Liver (tissue), 9 donors: ENCODE results near the gene SLC25A21. TPM values are rescaled to one million over a fixed set of nuclear protein-coding genes. Genes with fewer than 3 reads are reported as not detected.

Source experiments
- DNase-seq: peaks from one replicate; pipeline ENCODE4 v3.0.0-alpha.2; 2017; ENCODE audit warnings: low spot score
- H3K27ac ChIP-seq, 2 donors: one replicate each; pipeline ENCODE4 v1.7.0; 2013; ENCODE audit warnings: inconsistent platforms in 2 of 2, low read length in 2 of 2, control low read depth in 1 of 2, low read depth in 1 of 2, mild to moderate bottlenecking in 1 of 2
- H3K27me3 ChIP-seq, 4 donors: one replicate each; pipeline versions ENCODE4 v1.6.1 to v1.7.0; 2013; ENCODE audit warnings: low read length in 3 of 4, inconsistent platforms in 1 of 4, mild to moderate bottlenecking in 1 of 4, moderate library complexity in 1 of 4; ENCODE audit not compliant: control insufficient read depth in 4 of 4, insufficient read depth in 4 of 4
- H3K36me3 ChIP-seq, 4 donors: one replicate each; pipeline versions ENCODE4 v1.6.1 to v1.7.0; 2013; ENCODE audit warnings: low read length in 3 of 4, mild to moderate bottlenecking in 3 of 4, low read depth in 1 of 4, moderate library complexity in 1 of 4; ENCODE audit not compliant: control insufficient read depth in 4 of 4, insufficient read depth in 3 of 4
- H3K4me1 ChIP-seq, 4 donors: one replicate each; pipeline versions ENCODE4 v1.6.1 to v1.7.0; 2013; ENCODE audit warnings: low read length in 3 of 4, mild to moderate bottlenecking in 3 of 4, moderate library complexity in 1 of 4; ENCODE audit not compliant: control insufficient read depth in 4 of 4, insufficient read depth in 4 of 4
- H3K4me3 ChIP-seq, 3 donors: one replicate each; pipeline versions ENCODE4 v1.6.1 to v1.7.0; 2013; ENCODE audit warnings: low read length in 3 of 3, control low read depth in 1 of 3, low read depth in 1 of 3, mild to moderate bottlenecking in 1 of 3
- H3K9ac ChIP-seq, 2 donors: one replicate each; pipeline ENCODE4 v1.7.0; 2013; ENCODE audit warnings: low read length in 2 of 2, mild to moderate bottlenecking in 2 of 2, moderate library complexity in 2 of 2, control low read depth in 1 of 2, low read depth in 1 of 2
- H3K9me3 ChIP-seq, 4 donors: one replicate each; pipeline versions ENCODE4 v1.6.1 to v1.7.0; 2013; ENCODE audit warnings: low read length in 3 of 4; ENCODE audit not compliant: control insufficient read depth in 4 of 4
- EGR1 ChIP-seq, 2 donors: IDR thresholded peaks; 2 replicates each; pipeline ENCODE4 v1.6.1; 2016 to 2018; ENCODE audit warnings: antibody characterized with exemption in 2 of 2, low read depth in 2 of 2
- FOXA1 ChIP-seq: IDR thresholded peaks from 2 replicates; pipeline ENCODE4 v1.6.1; 2016; ENCODE audit warnings: antibody characterized with exemption
- FOXA2 ChIP-seq: IDR thresholded peaks from 2 replicates; pipeline ENCODE4 v1.6.1; 2016; ENCODE audit warnings: antibody characterized with exemption
- GABPA ChIP-seq, 2 donors: IDR thresholded peaks in 1 of 2; conservative IDR thresholded peaks in 1 of 2; 2 replicates each; pipeline ENCODE4 v1.6.1; 2016; ENCODE audit warnings: antibody characterized with exemption in 2 of 2, mild to moderate bottlenecking in 1 of 2, moderate library complexity in 1 of 2
- HNF4A ChIP-seq, 2 donors: conservative IDR thresholded peaks; 2 replicates each; pipeline ENCODE4 v1.6.1; 2016; ENCODE audit warnings: antibody characterized with exemption in 2 of 2, mild to moderate bottlenecking in 2 of 2
- HNF4G ChIP-seq: IDR thresholded peaks from 2 replicates; pipeline ENCODE4 v1.6.1; 2016; ENCODE audit warnings: antibody characterized with exemption
- JUND ChIP-seq, 2 donors: IDR thresholded peaks; 2 replicates each; pipeline ENCODE4 v1.6.1; 2016; ENCODE audit warnings: antibody characterized with exemption in 2 of 2
- NR2F2 ChIP-seq: IDR thresholded peaks from 2 replicates; pipeline ENCODE4 v1.6.1; 2016; ENCODE audit warnings: antibody characterized with exemption
- RXRA ChIP-seq, 2 donors: IDR thresholded peaks; 2 replicates each; pipeline ENCODE4 v1.6.1; 2017 to 2018; ENCODE audit warnings: antibody characterized with exemption in 2 of 2, mild to moderate bottlenecking in 1 of 2
- SP1 ChIP-seq: IDR thresholded peaks from 2 replicates; pipeline ENCODE4 v1.6.1; 2018; ENCODE audit warnings: antibody characterized with exemption, mild to moderate bottlenecking
- TAF1 ChIP-seq: conservative IDR thresholded peaks from 2 replicates; pipeline ENCODE4 v1.6.1; 2016; ENCODE audit warnings: antibody characterized with exemption, mild to moderate bottlenecking
- YY1 ChIP-seq: IDR thresholded peaks from 2 replicates; pipeline ENCODE4 v1.6.1; 2016; ENCODE audit warnings: antibody characterized with exemption, mild to moderate bottlenecking
- WGBS: extraction: QIAGEN DNeasy Blood & Tissue Kit; methylation state at CpG from one replicate; pipeline ENCODE4 v1.1.7; 2013; 5-methylcytosine and 5-hydroxymethylcytosine counted together
- polyA plus RNA-seq, 2 donors: library from polyadenylated mRNA; stranded (reverse) in 1 of 2; unstranded in 1 of 2; fragments of 200-250 nt in 1 of 2; fragments of >200 nt in 1 of 2; fragmentation: Nextera tagmentation in 1 of 2; extraction: Ambion mirVana in 1 of 2; gene quantifications; one replicate each; pipeline versions ENCODE4 v1.2.1 to v1.2.3, GENCODE V29; 2013 to 2015
- total RNA-seq, 2 donors: library from RNA; depleted of rRNA; stranded (reverse); fragments of >200 nt; gene quantifications; one replicate each; pipeline ENCODE4 v1.2.3, GENCODE V29; 2014
- TF ChIP-seq, protein P1 (sequence below): IDR thresholded peaks from 2 replicates; pipeline ENCODE4 v1.6.1; 2016; ENCODE audit warnings: antibody characterized with exemption
- TF ChIP-seq, protein P2 (sequence below): IDR thresholded peaks from 2 replicates; pipeline ENCODE4 v1.6.1; 2016; ENCODE audit warnings: antibody characterized with exemption
- TF ChIP-seq, protein P3 (sequence below): fragments of 150-350 bp; IDR thresholded peaks from 2 replicates; pipeline ENCODE4 v1.5.1; 2017; ENCODE audit warnings: improper control_type of control experiment, low read depth, low read length; ENCODE audit not compliant: missing input control
- TF ChIP-seq, protein P4 (sequence below): IDR thresholded peaks from 2 replicates; pipeline ENCODE4 v1.6.1; 2016; ENCODE audit warnings: antibody characterized with exemption
- TF ChIP-seq, protein P5 (sequence below): IDR thresholded peaks from 2 replicates; pipeline ENCODE4 v1.6.1; 2016; ENCODE audit warnings: antibody characterized with exemption, mild to moderate bottlenecking
- donor health status: healthy.
- donor health status: healthy.
- donor health status: healthy.
- donor health status: healthy.
- donor health status: healthy.

Gene SLC25A21
- total and polyA plus RNA-seq, 4 donors, result 0.13 to 24.3 (median 0.23) TPM

DNA sequence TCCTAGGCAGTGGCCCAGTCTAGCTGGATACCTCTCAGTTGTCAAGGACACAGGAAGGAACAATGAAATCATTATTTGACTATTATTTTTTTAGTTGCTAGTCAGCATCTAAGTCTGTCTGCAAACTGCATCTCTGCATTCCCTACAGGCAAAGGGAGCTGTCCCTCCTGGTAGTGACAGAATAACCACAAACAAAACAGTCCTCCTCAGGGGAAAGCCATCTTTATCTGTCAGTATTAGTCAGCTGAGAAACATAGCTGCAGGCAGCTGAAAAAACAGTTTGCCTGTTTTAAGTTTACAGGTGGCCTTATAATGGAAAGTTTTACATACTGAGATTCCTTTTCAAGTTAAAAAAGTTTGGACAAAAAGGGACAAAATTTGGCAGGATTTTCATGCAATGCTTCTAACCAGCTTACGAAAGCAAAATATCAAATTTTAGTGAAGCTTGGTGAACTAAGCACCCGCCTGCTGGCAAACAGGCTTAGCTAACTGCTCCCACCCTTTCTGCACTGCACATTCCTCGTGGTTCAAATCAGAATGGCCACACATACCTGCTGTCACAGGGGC is 29.5 kb downstream of the SLC25A21 start:
- H3K4me1 ChIP-seq, result no peaks in the 10 kb centered on the region
- TF ChIP-seq JUND (IDR thresholded peaks at IDR 0.05) (no peak), EGR1 (IDR thresholded peaks at IDR 0.05; ENCODE audit: low read depth in 2 of 2) (no peak), HNF4A (conservative IDR thresholded peaks at IDR 0.05) (no peak), TAF1 (no peak), HNF4G (no peak), YY1 (no peak), FOXA1 (no peak), RXRA (IDR thresholded peaks at IDR 0.05) (no peak), FOXA2 (no peak), GABPA (IDR thresholded peaks at IDR 0.05 in 1 of 2, conservative IDR thresholded peaks at IDR 0.05 in 1 of 2) (no peak), SP1 (no peak), NR2F2 (no peak)
- TF ChIP-seq, protein P1, sequence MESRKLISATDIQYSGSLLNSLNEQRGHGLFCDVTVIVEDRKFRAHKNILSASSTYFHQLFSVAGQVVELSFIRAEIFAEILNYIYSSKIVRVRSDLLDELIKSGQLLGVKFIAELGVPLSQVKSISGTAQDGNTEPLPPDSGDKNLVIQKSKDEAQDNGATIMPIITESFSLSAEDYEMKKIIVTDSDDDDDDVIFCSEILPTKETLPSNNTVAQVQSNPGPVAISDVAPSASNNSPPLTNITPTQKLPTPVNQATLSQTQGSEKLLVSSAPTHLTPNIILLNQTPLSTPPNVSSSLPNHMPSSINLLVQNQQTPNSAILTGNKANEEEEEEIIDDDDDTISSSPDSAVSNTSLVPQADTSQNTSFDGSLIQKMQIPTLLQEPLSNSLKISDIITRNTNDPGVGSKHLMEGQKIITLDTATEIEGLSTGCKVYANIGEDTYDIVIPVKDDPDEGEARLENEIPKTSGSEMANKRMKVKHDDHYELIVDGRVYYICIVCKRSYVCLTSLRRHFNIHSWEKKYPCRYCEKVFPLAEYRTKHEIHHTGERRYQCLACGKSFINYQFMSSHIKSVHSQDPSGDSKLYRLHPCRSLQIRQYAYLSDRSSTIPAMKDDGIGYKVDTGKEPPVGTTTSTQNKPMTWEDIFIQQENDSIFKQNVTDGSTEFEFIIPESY, result no peak
- TF ChIP-seq, protein P2, sequence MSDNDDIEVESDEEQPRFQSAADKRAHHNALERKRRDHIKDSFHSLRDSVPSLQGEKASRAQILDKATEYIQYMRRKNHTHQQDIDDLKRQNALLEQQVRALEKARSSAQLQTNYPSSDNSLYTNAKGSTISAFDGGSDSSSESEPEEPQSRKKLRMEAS, result no peak
- TF ChIP-seq, protein P3, sequence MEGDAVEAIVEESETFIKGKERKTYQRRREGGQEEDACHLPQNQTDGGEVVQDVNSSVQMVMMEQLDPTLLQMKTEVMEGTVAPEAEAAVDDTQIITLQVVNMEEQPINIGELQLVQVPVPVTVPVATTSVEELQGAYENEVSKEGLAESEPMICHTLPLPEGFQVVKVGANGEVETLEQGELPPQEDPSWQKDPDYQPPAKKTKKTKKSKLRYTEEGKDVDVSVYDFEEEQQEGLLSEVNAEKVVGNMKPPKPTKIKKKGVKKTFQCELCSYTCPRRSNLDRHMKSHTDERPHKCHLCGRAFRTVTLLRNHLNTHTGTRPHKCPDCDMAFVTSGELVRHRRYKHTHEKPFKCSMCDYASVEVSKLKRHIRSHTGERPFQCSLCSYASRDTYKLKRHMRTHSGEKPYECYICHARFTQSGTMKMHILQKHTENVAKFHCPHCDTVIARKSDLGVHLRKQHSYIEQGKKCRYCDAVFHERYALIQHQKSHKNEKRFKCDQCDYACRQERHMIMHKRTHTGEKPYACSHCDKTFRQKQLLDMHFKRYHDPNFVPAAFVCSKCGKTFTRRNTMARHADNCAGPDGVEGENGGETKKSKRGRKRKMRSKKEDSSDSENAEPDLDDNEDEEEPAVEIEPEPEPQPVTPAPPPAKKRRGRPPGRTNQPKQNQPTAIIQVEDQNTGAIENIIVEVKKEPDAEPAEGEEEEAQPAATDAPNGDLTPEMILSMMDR, result no peak
- TF ChIP-seq, protein P4, sequence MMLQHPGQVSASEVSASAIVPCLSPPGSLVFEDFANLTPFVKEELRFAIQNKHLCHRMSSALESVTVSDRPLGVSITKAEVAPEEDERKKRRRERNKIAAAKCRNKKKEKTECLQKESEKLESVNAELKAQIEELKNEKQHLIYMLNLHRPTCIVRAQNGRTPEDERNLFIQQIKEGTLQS, result no peak
- TF ChIP-seq, protein P5, sequence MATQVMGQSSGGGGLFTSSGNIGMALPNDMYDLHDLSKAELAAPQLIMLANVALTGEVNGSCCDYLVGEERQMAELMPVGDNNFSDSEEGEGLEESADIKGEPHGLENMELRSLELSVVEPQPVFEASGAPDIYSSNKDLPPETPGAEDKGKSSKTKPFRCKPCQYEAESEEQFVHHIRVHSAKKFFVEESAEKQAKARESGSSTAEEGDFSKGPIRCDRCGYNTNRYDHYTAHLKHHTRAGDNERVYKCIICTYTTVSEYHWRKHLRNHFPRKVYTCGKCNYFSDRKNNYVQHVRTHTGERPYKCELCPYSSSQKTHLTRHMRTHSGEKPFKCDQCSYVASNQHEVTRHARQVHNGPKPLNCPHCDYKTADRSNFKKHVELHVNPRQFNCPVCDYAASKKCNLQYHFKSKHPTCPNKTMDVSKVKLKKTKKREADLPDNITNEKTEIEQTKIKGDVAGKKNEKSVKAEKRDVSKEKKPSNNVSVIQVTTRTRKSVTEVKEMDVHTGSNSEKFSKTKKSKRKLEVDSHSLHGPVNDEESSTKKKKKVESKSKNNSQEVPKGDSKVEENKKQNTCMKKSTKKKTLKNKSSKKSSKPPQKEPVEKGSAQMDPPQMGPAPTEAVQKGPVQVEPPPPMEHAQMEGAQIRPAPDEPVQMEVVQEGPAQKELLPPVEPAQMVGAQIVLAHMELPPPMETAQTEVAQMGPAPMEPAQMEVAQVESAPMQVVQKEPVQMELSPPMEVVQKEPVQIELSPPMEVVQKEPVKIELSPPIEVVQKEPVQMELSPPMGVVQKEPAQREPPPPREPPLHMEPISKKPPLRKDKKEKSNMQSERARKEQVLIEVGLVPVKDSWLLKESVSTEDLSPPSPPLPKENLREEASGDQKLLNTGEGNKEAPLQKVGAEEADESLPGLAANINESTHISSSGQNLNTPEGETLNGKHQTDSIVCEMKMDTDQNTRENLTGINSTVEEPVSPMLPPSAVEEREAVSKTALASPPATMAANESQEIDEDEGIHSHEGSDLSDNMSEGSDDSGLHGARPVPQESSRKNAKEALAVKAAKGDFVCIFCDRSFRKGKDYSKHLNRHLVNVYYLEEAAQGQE, result no peak
- no peak overlapping the region for H3K27ac ChIP-seq
- H3K36me3 ChIP-seq, result no peaks in the 10 kb centered on the region
- DNase-seq, result no peak
- H3K4me3 ChIP-seq, result no peak overlapping the region
- H3K9ac ChIP-seq, result no peak overlapping the region
- 71% methylated on average over 3 of the region's 3 CpGs for whole genome bisulfite sequencing
- H3K9me3 ChIP-seq, result no peaks in the 10 kb centered on the region
- H3K27me3 ChIP-seq, result no peaks in the 10 kb centered on the region
